NCI-H82 (cell line): ENCODE results near the gene SCUBE2.
"Not testable (repeated sequence)": the region's sequence is repeated elsewhere in the genome, so short reads cannot be mapped to it uniquely, and the experiment has no call there.

Experiments
- DNase-seq: peaks from one replicate; lab custom pipeline; 2025; lab: John Stamatoyannopoulos, UW

Gene SCUBE2

GRCh38 chr11:9104580-9104979 lies 13.2 kb upstream of the SCUBE2 start:
- no peak for DNase-seq

- DNase-seq: no peak
Observed at GRCh38 chr11:9103542-9104276, 12.3 kb upstream of the SCUBE2 start.

GRCh38 chr11:9099617-9100016 lies 8.2 kb upstream of the SCUBE2 start:
- peak; percentile 87 for DNase-seq

GRCh38 chr11:9098455-9098854 lies 7.1 kb upstream of the SCUBE2 start:
- not testable (repeated sequence) for DNase-seq

- not testable (repeated sequence) for DNase-seq
Observed at GRCh38 chr11:9097186-9097943, 6.0 kb upstream of the SCUBE2 start.

GRCh38 chr11:9096427-9096826 lies 5.0 kb upstream of the SCUBE2 start:
- DNase-seq: no peak

- no peak for DNase-seq
Observed at GRCh38 chr11:9095421-9095820, 4.0 kb upstream of the SCUBE2 start.

- DNase-seq: no peak
Observed at GRCh38 chr11:9094420-9094819, 3.0 kb upstream of the SCUBE2 start.

GRCh38 chr11:9092853-9093778 lies 1.7 kb upstream of the SCUBE2 start:
- DNase-seq: peak; percentile 8

GRCh38 chr11:9092072-9092471 lies 673 bp upstream of the SCUBE2 start:
- no peak for DNase-seq

GRCh38 chr11:9090488-9091043 lies 833 bp downstream of the SCUBE2 start:
- peak; percentile 5 for DNase-seq

- no peak for DNase-seq
Observed at GRCh38 chr11:9089636-9090035, 1.8 kb downstream of the SCUBE2 start.

- no peak for DNase-seq
Observed at GRCh38 chr11:9089061-9089460, 2.3 kb downstream of the SCUBE2 start.

GRCh38 chr11:9082575-9082974 lies 8.8 kb downstream of the SCUBE2 start:
- no peak for DNase-seq

- DNase-seq: no peak
Observed at GRCh38 chr11:9081153-9081552, 10.2 kb downstream of the SCUBE2 start.

- DNase-seq: peak; percentile 17
Observed at GRCh38 chr11:9078113-9079086, 13.0 kb downstream of the SCUBE2 start.

- no peak for DNase-seq
Observed at GRCh38 chr11:9077164-9077563, 14.2 kb downstream of the SCUBE2 start.

GRCh38 chr11:9076661-9077060 lies 14.7 kb downstream of the SCUBE2 start:
- DNase-seq: no peak

GRCh38 chr11:9076046-9076445 lies 15.4 kb downstream of the SCUBE2 start:
- DNase-seq: no peak

- DNase-seq: no peak
Observed at GRCh38 chr11:9075556-9075955, 15.8 kb downstream of the SCUBE2 start.
